B cell (primary cell): ENCODE results near the gene CPLX1. TPM values are rescaled to one million over a fixed set of nuclear protein-coding genes. Genes with fewer than 3 reads are reported as not detected.

Experiments
- ATAC-seq: fragments of 200-7000 bp; cut with Tn5 transposase; one replicate; pipeline ENCODE4 v1.10.0; 2021; ENCODE audit warnings: low read depth, mild to moderate bottlenecking, moderate number of reproducible peaks, moderate library complexity
- CTCF ChIA-PET: fragments of 350-600 bp; sonication (Branson Sonifier 250); formaldehyde crosslinking; loops from one replicate; lab custom pipeline; 2021; ENCODE audit warnings: antibody characterized with exemption, inconsistent platforms; lab: Charles Lee
- POLR2A ChIA-PET: fragments of 350-600 bp; sonication (Branson Sonifier 250); formaldehyde crosslinking; loops from one replicate; lab custom pipeline; 2021; ENCODE audit warnings: antibody characterized with exemption; lab: Charles Lee
- DNase-seq: peaks from one replicate; pipeline ENCODE4 v3.0.0; 2013
- H2AFZ ChIP-seq: 2 replicates; pipeline ENCODE4 v1.6.1; 2012; ENCODE audit warnings: mild to moderate bottlenecking, low read depth, low read length; ENCODE audit not compliant: insufficient read depth, poor library complexity, severe bottlenecking
- H3K27ac ChIP-seq, 2 donors: 1 replicate in 1 of 2; 2 replicates in 1 of 2; pipeline ENCODE4 v1.5.1; 2012 to 2013; ENCODE audit warnings: low read length in 2 of 2, mild to moderate bottlenecking in 2 of 2, moderate library complexity in 1 of 2
- H3K27me3 ChIP-seq, 4 experiments: fragments of 200-600 bp in 1 of 4; sonication (generic) in 1 of 4; replicated peaks in 1 of 4; 1 replicate in 2 of 4; 2 replicates in 2 of 4; pipeline versions ENCODE4 v1.6.1 to v1.7.0; 2013 to 2016; ENCODE audit warnings: low read length in 3 of 4, mild to moderate bottlenecking in 2 of 4, mixed read lengths in 1 of 4, moderate library complexity in 1 of 4; ENCODE audit not compliant: insufficient read depth in 4 of 4, control insufficient read depth in 3 of 4; ENCODE audit errors: control extremely low read depth in 1 of 4
- H3K36me3 ChIP-seq, 2 experiments: replicated peaks in 1 of 2; 1 replicate in 1 of 2; 2 replicates in 1 of 2; pipeline versions ENCODE4 v1.6.1 to v1.7.1; 2013; ENCODE audit warnings: low read length in 1 of 2; ENCODE audit not compliant: insufficient read depth in 2 of 2, control insufficient read depth in 1 of 2; ENCODE audit errors: control extremely low read depth in 1 of 2, extremely low read depth in 1 of 2
- H3K4me1 ChIP-seq, 2 donors: fragments of 200-600 bp in 1 of 2; sonication (generic) in 1 of 2; 1 replicate in 1 of 2; 2 replicates in 1 of 2; pipeline versions ENCODE4 v1.5.1 to v1.6.1; 2013 to 2017; ENCODE audit warnings: low read length in 2 of 2; ENCODE audit not compliant: control insufficient read depth in 2 of 2, insufficient read depth in 2 of 2
- H3K4me2 ChIP-seq: replicated peaks from 2 replicates; pipeline ENCODE3; 2012; ENCODE audit warnings: mild to moderate bottlenecking, low read depth, low read length; ENCODE audit not compliant: poor library complexity, severe bottlenecking
- H3K4me3 ChIP-seq, 5 experiments: fragments of 200-600 bp in 1 of 5; sonication (generic) in 1 of 5; 1 replicate in 3 of 5; 2 replicates in 2 of 5; pipeline versions ENCODE4 v1.5.1 to v1.7.0; 2011 to 2016; ENCODE audit warnings: low read length in 4 of 5, mild to moderate bottlenecking in 4 of 5, low read depth in 2 of 5, control low read depth in 1 of 5, moderate library complexity in 1 of 5; ENCODE audit not compliant: insufficient read depth in 1 of 5; ENCODE audit errors: control extremely low read depth in 1 of 5, extremely low read depth in 1 of 5
- H3K79me2 ChIP-seq: fragments of 200-600 bp; sonication (generic); one replicate; pipeline ENCODE4 v1.6.0; 2016; ENCODE audit warnings: low read length; ENCODE audit not compliant: control insufficient read depth, insufficient read depth
- H3K9ac ChIP-seq: fragments of 200-600 bp; sonication (generic); 2 replicates; pipeline ENCODE4 v1.6.1; 2017; ENCODE audit warnings: mild to moderate bottlenecking, low read length, moderate library complexity
- H3K9me3 ChIP-seq, 3 donors: one replicate each; pipeline versions ENCODE4 v1.6.1 to v1.7.1; 2013; ENCODE audit warnings: low read length in 2 of 3; ENCODE audit not compliant: control insufficient read depth in 2 of 3, insufficient read depth in 1 of 3; ENCODE audit errors: control extremely low read depth in 1 of 3
- H4K20me1 ChIP-seq: 2 replicates; pipeline ENCODE4 v1.6.0; 2012; ENCODE audit warnings: mild to moderate bottlenecking, low read length; ENCODE audit not compliant: insufficient read depth, control insufficient read depth, poor library complexity, severe bottlenecking
- H3K27ac Mint-ChIP-seq: one replicate; pipeline ENCODE4 v1.8.0; 2021; ENCODE audit warnings: mixed read lengths
- H3K27me3 Mint-ChIP-seq: one replicate; pipeline ENCODE4 v1.8.0; 2021; ENCODE audit warnings: mixed read lengths
- H3K4me1 Mint-ChIP-seq: one replicate; pipeline ENCODE4 v1.8.0; 2021; ENCODE audit warnings: mixed read lengths
- H3K4me3 Mint-ChIP-seq: one replicate; pipeline ENCODE4 v1.8.0; 2021; ENCODE audit warnings: mixed read lengths
- H3K9me3 Mint-ChIP-seq: one replicate; pipeline ENCODE4 v1.8.0; 2022; ENCODE audit warnings: mixed read lengths; ENCODE audit not compliant: insufficient read depth
- CTCF ChIP-seq: fragments of 200-600 bp; IDR thresholded peaks from one replicate; pipeline ENCODE4 v1.8.0; 2022; ENCODE audit warnings: antibody characterized with exemption, mild to moderate bottlenecking
- EZH2 ChIP-seq: IDR thresholded peaks from 2 replicates; pipeline ENCODE4 v1.6.1; 2012; ENCODE audit warnings: borderline replicate concordance, low read depth, mild to moderate bottlenecking, moderate library complexity, low read length; ENCODE audit not compliant: insufficient read depth, poor library complexity, severe bottlenecking
- WGBS: methylation state at CpG from one replicate; pipeline ENCODE4 v1.1.5; 2013; ENCODE audit warnings: missing lambda C conversion rate; ENCODE audit not compliant: insufficient coverage; 5-methylcytosine and 5-hydroxymethylcytosine counted together
- intact Hi-C: fragments of 100-400 bp; cut with micrococcal nuclease; formaldehyde crosslinking; loops from one replicate; pipeline ENCODE4 v1.10.0; 2022
- polyA plus RNA-seq: library from polyadenylated mRNA; depleted of rRNA; stranded (reverse); fragments of >200 nt; gene quantifications from 2 replicates; pipeline ENCODE4 v1.2.3, GENCODE V29; 2012
- total RNA-seq, 2 donors: library from RNA; stranded (reverse); fragments of 120-200 nt in 1 of 2; gene quantifications; 1 replicate in 1 of 2; 2 replicates in 1 of 2; pipeline versions ENCODE4 v1.2.3 to v1.2.4, GENCODE V29; 2013 to 2022

Gene CPLX1
- total and polyA plus RNA-seq, 2 donors (not counting 1 experiment from before 2014, with no cell fraction given): not detected

GRCh38 chr4:869776-870175, 43.8 kb upstream of the CPLX1 start:
- H2AFZ ChIP-seq: no peak overlapping the region
- CTCF ChIA-PET: no interaction called here
- no peaks in the 10 kb centered on the region for H3K27me3 Mint-ChIP-seq
- no peaks in the 10 kb centered on the region for H3K27me3 ChIP-seq
- ATAC-seq: no peak
- POLR2A ChIA-PET: no interaction called here
- no peaks in the 10 kb centered on the region for H3K9me3 Mint-ChIP-seq
- no peak overlapping the region for H3K27ac ChIP-seq
- H3K9me3 ChIP-seq: peaks cover 0 to 2% (median 0%) of the 10 kb centered on the region in 3 donors
- H3K4me2 ChIP-seq: no peak overlapping the region
- no peaks in the 10 kb centered on the region for H3K4me1 ChIP-seq
- no peaks in the 10 kb centered on the region for H3K4me1 Mint-ChIP-seq
- 97% methylated on average over 13 of the region's 15 CpGs for WGBS
- no peak overlapping the region for H3K4me3 Mint-ChIP-seq
- H3K36me3 ChIP-seq: peaks cover under 1 to 76% of the 10 kb centered on the region in 2 experiments
- no peak overlapping the region for H3K9ac ChIP-seq
- no peak overlapping the region for H3K27ac Mint-ChIP-seq
- H3K4me3 ChIP-seq: no peak overlapping the region
- no peak for DNase-seq
- H3K79me2 ChIP-seq: no peaks in the 10 kb centered on the region
- H4K20me1 ChIP-seq: peaks cover 39% of the 10 kb centered on the region
- TF ChIP-seq EZH2 (no peak), CTCF (no peak)
- intact Hi-C loops: no loop called here

- H3K4me3 Mint-ChIP-seq: no peak overlapping the region
- Histone ChIP-seq H3K4me1 (no peaks in the 10 kb centered on the region), H3K9ac (no peak overlapping the region), H3K27ac (no peak overlapping the region), H4K20me1 (peaks cover 39% of the 10 kb centered on the region), H3K9me3 (peaks cover 0 to 2% (median 0%) of the 10 kb centered on the region in 3 donors), H3K4me2 (no peak overlapping the region), H3K79me2 (no peaks in the 10 kb centered on the region), H3K36me3 (peaks cover 0 to 76% of the 10 kb centered on the region in 2 experiments), H3K27me3 (no peaks in the 10 kb centered on the region), H2AFZ (no peak overlapping the region), H3K4me3 (no peak overlapping the region)
- H3K27ac Mint-ChIP-seq: no peak overlapping the region
- no peak for ATAC-seq
- 97% methylated on average over 21 of the region's 21 CpGs for WGBS
- DNase-seq: no peak
- H3K9me3 Mint-ChIP-seq: no peaks in the 10 kb centered on the region
- POLR2A ChIA-PET: no interaction called here
- intact Hi-C loops: no loop called here
- no peak for TF ChIP-seq CTCF
- TF ChIP-seq EZH2: no peak
- H3K4me1 Mint-ChIP-seq: no peaks in the 10 kb centered on the region
- no peaks in the 10 kb centered on the region for H3K27me3 Mint-ChIP-seq
- CTCF ChIA-PET: no interaction called here
Observed at GRCh38 chr4:868421-868820, 42.5 kb upstream of the CPLX1 start.
